HG03521 (cell line): ENCODE data around the gene ATP2B1.

ENCODE experiments used
- ATAC-seq: cut with Tn5 transposase; IDR thresholded peaks from one replicate; pipeline ENCODE4 v1.9.1; 2021; ENCODE audit warnings: mild to moderate bottlenecking, moderate library complexity; ENCODE audit not compliant: unreplicated experiment

ATP2B1 gene

GRCh38 chr12:89544681-89545184 is 163.9 kb downstream of the ATP2B1 start:
- no peak for ATAC-seq

GRCh38 chr12:89544022-89544421 is 164.6 kb downstream of the ATP2B1 start:
- no peak for ATAC-seq

DNA sequence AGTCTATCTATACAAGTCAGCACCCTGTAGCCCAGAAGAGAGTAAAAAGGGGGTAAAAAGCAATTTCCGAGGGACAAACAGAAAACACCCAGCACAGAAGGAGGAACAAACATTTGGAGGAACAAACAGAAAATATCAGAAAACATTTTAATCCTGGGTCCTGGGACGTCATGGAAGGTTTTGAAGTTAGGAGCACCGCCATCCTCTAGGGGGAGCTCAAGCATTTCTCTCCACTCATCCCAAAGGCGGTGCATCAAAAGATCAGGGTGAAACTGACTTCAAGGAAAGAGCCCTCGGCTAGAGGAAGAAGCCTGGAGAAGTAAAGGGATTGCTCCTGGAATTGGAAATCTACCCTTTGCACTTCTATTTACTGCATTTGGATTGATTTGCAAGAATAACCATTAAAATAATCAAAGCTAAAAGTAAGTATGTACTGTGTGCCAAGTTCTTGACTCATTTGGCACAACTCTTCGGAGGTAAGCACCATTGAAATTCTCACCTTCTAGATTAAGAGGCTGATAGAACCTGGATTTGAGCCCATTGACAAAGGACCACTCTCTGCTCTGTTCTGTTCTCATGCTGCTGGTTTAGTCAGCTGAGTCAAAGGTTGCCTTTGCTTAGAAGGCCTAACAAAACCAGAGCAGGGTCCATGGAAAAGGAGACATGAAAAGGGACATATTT is 165.6 kb downstream of the ATP2B1 start:
- ATAC-seq = peak; percentile 80

DNA sequence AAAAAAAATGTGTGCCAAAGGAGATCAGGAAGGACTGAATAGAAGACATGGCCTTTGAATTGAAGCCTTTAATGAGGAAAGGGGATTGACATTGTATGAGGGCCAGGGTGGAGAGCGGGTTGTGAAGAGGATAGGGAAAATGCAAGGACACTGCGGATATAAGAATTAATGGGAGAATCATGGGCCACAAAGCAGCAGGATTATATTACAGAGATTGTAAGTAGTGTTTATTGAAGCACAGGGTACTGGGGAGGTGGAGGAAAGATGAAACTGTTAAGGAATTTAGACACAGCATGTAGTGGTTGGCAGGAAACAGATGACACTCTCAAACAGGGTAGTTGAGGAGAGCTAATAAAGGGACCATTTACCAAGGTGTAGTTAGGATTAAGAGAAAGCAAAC is 166.4 kb downstream of the ATP2B1 start:
- ATAC-seq = no peak

DNA sequence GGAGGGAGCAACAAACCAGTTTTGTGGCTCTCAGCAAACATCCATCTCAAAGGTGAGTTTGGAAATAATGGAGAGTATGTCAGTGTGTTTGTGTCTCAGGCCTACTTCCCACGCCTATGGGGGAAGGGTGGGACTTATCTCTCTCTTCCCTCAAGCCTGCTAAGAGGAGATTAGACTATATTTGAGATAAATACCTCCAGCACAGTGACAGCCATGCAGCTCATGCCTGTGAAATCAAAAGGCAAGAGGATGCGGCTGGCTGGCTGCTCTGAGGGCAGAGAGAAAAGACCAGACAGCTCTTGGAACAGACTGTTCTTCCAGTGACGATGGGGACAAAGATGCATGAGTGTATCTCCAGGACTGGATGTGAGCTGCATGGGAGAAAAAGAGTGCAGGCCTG is 168.1 kb downstream of the ATP2B1 start:
- ATAC-seq = no peak

DNA sequence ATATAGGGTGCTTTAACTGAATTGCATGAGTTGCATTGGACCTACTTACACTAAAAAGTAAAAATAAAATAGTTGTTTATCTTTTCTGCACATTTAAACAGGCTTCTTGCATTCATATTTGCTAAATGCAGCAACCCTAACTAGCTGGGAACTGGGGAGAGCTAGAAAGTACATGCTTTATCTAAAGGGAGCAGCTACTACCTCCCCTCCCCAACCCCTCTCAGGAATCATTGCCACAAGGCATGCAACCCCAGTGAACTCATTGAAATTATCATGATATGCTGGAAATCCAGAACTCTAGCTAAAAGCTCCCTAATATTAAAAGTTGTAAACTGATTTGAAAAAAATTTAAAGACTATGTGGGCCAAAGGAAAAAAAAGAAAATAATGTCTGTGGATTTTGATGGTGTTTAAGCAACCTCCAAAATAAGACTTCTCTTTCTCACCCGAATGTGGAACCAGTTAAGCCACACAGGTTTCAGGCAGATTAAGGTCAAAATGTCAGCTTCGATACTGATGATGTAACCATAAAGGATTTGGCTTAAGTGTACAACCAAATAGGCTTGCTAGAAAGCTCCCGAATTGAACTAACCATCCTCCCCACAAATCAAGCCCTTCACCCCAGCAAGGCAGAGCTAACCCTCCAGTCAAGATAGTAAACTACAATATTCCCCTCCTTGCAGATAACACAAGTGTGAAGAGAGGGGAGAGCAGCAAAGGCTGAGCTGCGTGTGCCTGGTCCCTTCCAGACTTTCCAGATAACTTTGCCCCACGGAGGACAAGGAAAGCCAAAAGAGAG is 169.0 kb downstream of the ATP2B1 start:
- no peak for ATAC-seq

DNA sequence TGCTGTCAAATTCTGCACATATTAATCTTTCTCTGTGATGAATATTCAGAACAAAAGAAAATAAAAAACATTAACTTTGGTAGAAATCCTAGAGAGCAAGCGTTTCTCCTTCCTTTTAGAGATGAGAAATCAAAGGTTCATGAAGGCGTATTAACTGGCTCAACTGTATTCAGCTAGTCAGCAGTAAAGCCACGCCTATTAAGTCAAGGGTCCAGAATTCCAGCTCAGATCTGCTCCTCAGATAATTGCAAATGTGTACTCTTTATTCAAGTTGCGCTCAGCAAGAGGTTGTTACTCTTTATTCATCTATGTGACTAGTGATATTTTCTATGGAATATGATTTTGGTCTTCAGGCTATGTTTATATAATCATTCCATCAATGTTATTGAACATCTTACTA is 169.7 kb downstream of the ATP2B1 start:
- no peak for ATAC-seq
